Erythroblast (primary cell): Measurements from ENCODE around the gene CBLL1.

Experiments
- GATA1 ChIP-seq: IDR thresholded peaks from 2 replicates; pipeline ENCODE4 v1.6.1; 2011; ENCODE audit warnings: low read depth, mild to moderate bottlenecking, control low read depth, low read length, moderate library complexity
- POLR2A ChIP-seq: IDR thresholded peaks from 2 replicates; pipeline ENCODE4 v1.6.1; 2011; ENCODE audit warnings: mild to moderate bottlenecking, low read length

GRCh38 chr7:107803009-107803610, 59.2 kb downstream of the CBLL1 start, which contains the start of gene SLC26A3:
- TF ChIP-seq POLR2A (no peak), GATA1 (no peak)
